Peyer's patch (tissue), 4 donors: ENCODE data around the gene SEC14L6. TPM values are rescaled to one million over a fixed set of nuclear protein-coding genes. Genes with fewer than 3 reads are reported as not detected.

ENCODE experiments used
- DNase-seq, 3 donors: peaks; one replicate each; pipeline ENCODE4 v3.0.0-alpha.2; 2017 to 2019
- H3K27ac ChIP-seq, 4 donors: fragments of 200-600 bp; sonication (generic); one replicate each; pipeline ENCODE4 v1.5.1; 2016 to 2019
- H3K27me3 ChIP-seq, 2 donors: fragments of 200-600 bp; sonication (generic); one replicate each; pipeline ENCODE4 v1.5.1; 2019
- H3K36me3 ChIP-seq, 3 donors: fragments of 200-600 bp; sonication (generic); one replicate each; pipeline ENCODE4 v1.5.1; 2016 to 2019
- H3K4me1 ChIP-seq, 4 donors: fragments of 200-600 bp; sonication (generic); one replicate each; pipeline ENCODE4 v1.5.1; 2016 to 2019
- H3K4me3 ChIP-seq, 4 donors: fragments of 200-600 bp; sonication (generic); 1 replicate in 3 of 4; 2 replicates in 1 of 4; pipeline ENCODE4 v1.5.1; 2016 to 2019; ENCODE audit warnings: mild to moderate bottlenecking in 1 of 4
- H3K9me3 ChIP-seq, 4 donors: fragments of 200-600 bp; sonication (generic); one replicate each; pipeline ENCODE4 v1.5.1; 2016 to 2019; ENCODE audit warnings: mild to moderate bottlenecking in 1 of 4
- CTCF ChIP-seq, 6 experiments: fragments of 450-650 bp in 4 of 6; fragments of 200-600 bp in 2 of 6; sonication (generic) in 1 of 6; IDR thresholded peaks; one replicate each; pipeline ENCODE4 v1.5.1; 2017 to 2019; ENCODE audit warnings: antibody characterized with exemption in 6 of 6, mild to moderate bottlenecking in 3 of 6, moderate library complexity in 1 of 6
- POLR2A ChIP-seq, 2 donors: fragments of 450-650 bp; IDR thresholded peaks; one replicate each; pipeline ENCODE4 v1.5.1; 2017; ENCODE audit warnings: antibody characterized with exemption in 2 of 2, mild to moderate bottlenecking in 2 of 2, moderate library complexity in 2 of 2
- total RNA-seq, 4 donors: library from RNA; depleted of rRNA; stranded (reverse); fragments of >200 nt; gene quantifications; one replicate each; pipeline ENCODE4 v1.1.0, GENCODE V29; 2016

The SEC14L6 gene
- total RNA-seq, 4 donors from 2014 or later = 0.27 TPM; not detected in 3

- no peaks in the 10 kb centered on the region for H3K27me3 ChIP-seq
- H3K4me1 ChIP-seq = no peaks in the 10 kb centered on the region
- TF ChIP-seq CTCF (IDR thresholded peaks at IDR 0.05) (no peak), POLR2A (IDR thresholded peaks at IDR 0.05) (no peak)
- no peak for DNase-seq
- H3K27ac ChIP-seq = no peak overlapping the region
- no peak overlapping the region for H3K4me3 ChIP-seq
- H3K36me3 ChIP-seq = no peaks in the 10 kb centered on the region
- no peaks in the 10 kb centered on the region for H3K9me3 ChIP-seq
These were observed 22.7 kb downstream of the SEC14L6 start for GRCh38 chr22:30523646-30524489.

- Histone ChIP-seq H3K36me3 (no peaks in the 10 kb centered on the region), H3K4me1 (no peaks in the 10 kb centered on the region), H3K4me3 (no peak overlapping the region), H3K27me3 (no peaks in the 10 kb centered on the region), H3K9me3 (no peaks in the 10 kb centered on the region), H3K27ac (no peak overlapping the region)
- no peak for DNase-seq
- no peak for TF ChIP-seq CTCF (IDR thresholded peaks at IDR 0.05)
- no peak for TF ChIP-seq POLR2A (IDR thresholded peaks at IDR 0.05)
These were observed 25.0 kb downstream of the SEC14L6 start for GRCh38 chr22:30521368-30522156.

- no peak overlapping the region for H3K27ac ChIP-seq
- TF ChIP-seq CTCF (IDR thresholded peaks at IDR 0.05) (no peak), POLR2A (IDR thresholded peaks at IDR 0.05) (no peak)
- no peaks in the 10 kb centered on the region for H3K4me1 ChIP-seq
- no peaks in the 10 kb centered on the region for H3K36me3 ChIP-seq
- H3K4me3 ChIP-seq = no peak overlapping the region
- H3K27me3 ChIP-seq = no peaks in the 10 kb centered on the region
- no peaks in the 10 kb centered on the region for H3K9me3 ChIP-seq
- DNase-seq = no peak
These were observed 26.6 kb downstream of the SEC14L6 start for GRCh38 chr22:30519842-30520425.

GRCh38 chr22:30516731-30517130 is 29.8 kb downstream of the SEC14L6 start:
- DNase-seq = no peak

More at GRCh38 chr22:30516731-30517130, 29.8 kb downstream of the SEC14L6 start:
- H3K4me1 ChIP-seq = no peaks in the 10 kb centered on the region
- H3K27me3 ChIP-seq = no peaks in the 10 kb centered on the region
- no peaks in the 10 kb centered on the region for H3K36me3 ChIP-seq
- H3K9me3 ChIP-seq = no peaks in the 10 kb centered on the region
- H3K27ac ChIP-seq = no peak overlapping the region
- TF ChIP-seq CTCF (IDR thresholded peaks at IDR 0.05) = no peak
- no peak for TF ChIP-seq POLR2A (IDR thresholded peaks at IDR 0.05)
- H3K4me3 ChIP-seq = no peak overlapping the region
